Ishikawa (cell line): ENCODE data around the gene SUMO3.

Source experiments
- CEBPB ChIP-seq: IDR thresholded peaks from 2 replicates; pipeline ENCODE4 v1.6.1; 2012
- CREB1 ChIP-seq: IDR thresholded peaks from 2 replicates; pipeline ENCODE4 v1.6.1; 2012; ENCODE audit warnings: low read depth
- EGR1 ChIP-seq: IDR thresholded peaks from 2 replicates; pipeline ENCODE4 v1.6.1; 2012
- EP300 ChIP-seq: IDR thresholded peaks from 2 replicates; pipeline ENCODE4 v1.6.1; 2012; ENCODE audit warnings: borderline replicate concordance
- FOXM1 ChIP-seq: IDR thresholded peaks from 2 replicates; pipeline ENCODE4 v1.6.1; 2012; ENCODE audit warnings: low read depth, borderline replicate concordance
- MAX ChIP-seq: IDR thresholded peaks from 2 replicates; pipeline ENCODE4 v1.6.1; 2012
- RAD21 ChIP-seq: IDR thresholded peaks from 2 replicates; pipeline ENCODE4 v1.6.1; 2012; ENCODE audit warnings: low read depth
- TAF1 ChIP-seq: IDR thresholded peaks from 2 replicates; pipeline ENCODE4 v1.6.1; 2012; ENCODE audit warnings: low read depth, mild to moderate bottlenecking
- TEAD4 ChIP-seq: IDR thresholded peaks from 2 replicates; pipeline ENCODE4 v1.6.1; 2012
- YY1 ChIP-seq: IDR thresholded peaks from 2 replicates; pipeline ENCODE4 v1.6.1; 2012; ENCODE audit warnings: low read depth
- ZBTB7A ChIP-seq: IDR thresholded peaks from 2 replicates; pipeline ENCODE4 v1.6.1; 2012; ENCODE audit warnings: low read depth
- TF ChIP-seq, protein P1 (sequence below): IDR thresholded peaks from 2 replicates; pipeline ENCODE4 v1.6.1; 2012; ENCODE audit warnings: low read depth, mild to moderate bottlenecking
- TF ChIP-seq, protein P2 (sequence below): IDR thresholded peaks from 2 replicates; pipeline ENCODE4 v1.6.1; 2012

GRCh38 chr21:44766818-44767354 lies 51.0 kb downstream of the SUMO3 start:
- TF ChIP-seq RAD21 = no peak
- TF ChIP-seq EP300 = no peak
- TF ChIP-seq TEAD4 = no peak
- no peak for TF ChIP-seq FOXM1
- TF ChIP-seq, protein P1, sequence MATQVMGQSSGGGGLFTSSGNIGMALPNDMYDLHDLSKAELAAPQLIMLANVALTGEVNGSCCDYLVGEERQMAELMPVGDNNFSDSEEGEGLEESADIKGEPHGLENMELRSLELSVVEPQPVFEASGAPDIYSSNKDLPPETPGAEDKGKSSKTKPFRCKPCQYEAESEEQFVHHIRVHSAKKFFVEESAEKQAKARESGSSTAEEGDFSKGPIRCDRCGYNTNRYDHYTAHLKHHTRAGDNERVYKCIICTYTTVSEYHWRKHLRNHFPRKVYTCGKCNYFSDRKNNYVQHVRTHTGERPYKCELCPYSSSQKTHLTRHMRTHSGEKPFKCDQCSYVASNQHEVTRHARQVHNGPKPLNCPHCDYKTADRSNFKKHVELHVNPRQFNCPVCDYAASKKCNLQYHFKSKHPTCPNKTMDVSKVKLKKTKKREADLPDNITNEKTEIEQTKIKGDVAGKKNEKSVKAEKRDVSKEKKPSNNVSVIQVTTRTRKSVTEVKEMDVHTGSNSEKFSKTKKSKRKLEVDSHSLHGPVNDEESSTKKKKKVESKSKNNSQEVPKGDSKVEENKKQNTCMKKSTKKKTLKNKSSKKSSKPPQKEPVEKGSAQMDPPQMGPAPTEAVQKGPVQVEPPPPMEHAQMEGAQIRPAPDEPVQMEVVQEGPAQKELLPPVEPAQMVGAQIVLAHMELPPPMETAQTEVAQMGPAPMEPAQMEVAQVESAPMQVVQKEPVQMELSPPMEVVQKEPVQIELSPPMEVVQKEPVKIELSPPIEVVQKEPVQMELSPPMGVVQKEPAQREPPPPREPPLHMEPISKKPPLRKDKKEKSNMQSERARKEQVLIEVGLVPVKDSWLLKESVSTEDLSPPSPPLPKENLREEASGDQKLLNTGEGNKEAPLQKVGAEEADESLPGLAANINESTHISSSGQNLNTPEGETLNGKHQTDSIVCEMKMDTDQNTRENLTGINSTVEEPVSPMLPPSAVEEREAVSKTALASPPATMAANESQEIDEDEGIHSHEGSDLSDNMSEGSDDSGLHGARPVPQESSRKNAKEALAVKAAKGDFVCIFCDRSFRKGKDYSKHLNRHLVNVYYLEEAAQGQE = no peak
- no peak for TF ChIP-seq EGR1
- no peak for TF ChIP-seq CEBPB
- no peak for TF ChIP-seq YY1
- TF ChIP-seq CREB1 = no peak
- TF ChIP-seq, protein P2, sequence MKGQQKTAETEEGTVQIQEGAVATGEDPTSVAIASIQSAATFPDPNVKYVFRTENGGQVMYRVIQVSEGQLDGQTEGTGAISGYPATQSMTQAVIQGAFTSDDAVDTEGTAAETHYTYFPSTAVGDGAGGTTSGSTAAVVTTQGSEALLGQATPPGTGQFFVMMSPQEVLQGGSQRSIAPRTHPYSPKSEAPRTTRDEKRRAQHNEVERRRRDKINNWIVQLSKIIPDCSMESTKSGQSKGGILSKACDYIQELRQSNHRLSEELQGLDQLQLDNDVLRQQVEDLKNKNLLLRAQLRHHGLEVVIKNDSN = no peak
- no peak for TF ChIP-seq TAF1
- TF ChIP-seq ZBTB7A = no peak
- no peak for TF ChIP-seq MAX
